Astrocyte (in vitro differentiated cells and primary cell): ENCODE measurements around the gene RFTN1.

ENCODE experiments used
- EZH2 ChIP-seq: IDR thresholded peaks from 2 replicates; pipeline ENCODE4 v1.6.1; 2012; ENCODE audit warnings: mild to moderate bottlenecking, low read length, inconsistent platforms; ENCODE audit not compliant: insufficient read depth
- TF ChIP-seq, protein P1 (sequence below): IDR thresholded peaks from 2 replicates; pipeline ENCODE4 v1.5.1; 2011; ENCODE audit warnings: low read depth, mild to moderate bottlenecking, inconsistent platforms, low read length, moderate library complexity; ENCODE audit not compliant: insufficient read depth

GRCh38 chr3:16552757-16553156 lies 39.3 kb upstream of the RFTN1 start:
- TF ChIP-seq, protein P1, sequence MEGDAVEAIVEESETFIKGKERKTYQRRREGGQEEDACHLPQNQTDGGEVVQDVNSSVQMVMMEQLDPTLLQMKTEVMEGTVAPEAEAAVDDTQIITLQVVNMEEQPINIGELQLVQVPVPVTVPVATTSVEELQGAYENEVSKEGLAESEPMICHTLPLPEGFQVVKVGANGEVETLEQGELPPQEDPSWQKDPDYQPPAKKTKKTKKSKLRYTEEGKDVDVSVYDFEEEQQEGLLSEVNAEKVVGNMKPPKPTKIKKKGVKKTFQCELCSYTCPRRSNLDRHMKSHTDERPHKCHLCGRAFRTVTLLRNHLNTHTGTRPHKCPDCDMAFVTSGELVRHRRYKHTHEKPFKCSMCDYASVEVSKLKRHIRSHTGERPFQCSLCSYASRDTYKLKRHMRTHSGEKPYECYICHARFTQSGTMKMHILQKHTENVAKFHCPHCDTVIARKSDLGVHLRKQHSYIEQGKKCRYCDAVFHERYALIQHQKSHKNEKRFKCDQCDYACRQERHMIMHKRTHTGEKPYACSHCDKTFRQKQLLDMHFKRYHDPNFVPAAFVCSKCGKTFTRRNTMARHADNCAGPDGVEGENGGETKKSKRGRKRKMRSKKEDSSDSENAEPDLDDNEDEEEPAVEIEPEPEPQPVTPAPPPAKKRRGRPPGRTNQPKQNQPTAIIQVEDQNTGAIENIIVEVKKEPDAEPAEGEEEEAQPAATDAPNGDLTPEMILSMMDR = no peak
- no peak for TF ChIP-seq EZH2
